ENCODE measurements around the gene SPIRE1. TPM values are rescaled to one million over a fixed set of nuclear protein-coding genes. Genes with fewer than 3 reads are reported as not detected.
"Not testable (repeated sequence)": the region's sequence is repeated elsewhere in the genome, so short reads cannot be mapped to it uniquely, and the experiment has no call there.

SPIRE1 gene
- total RNA-seq, 4 donors from 2014 or later, result 4.7 to 49.5 (median 7.1) TPM

DNA sequence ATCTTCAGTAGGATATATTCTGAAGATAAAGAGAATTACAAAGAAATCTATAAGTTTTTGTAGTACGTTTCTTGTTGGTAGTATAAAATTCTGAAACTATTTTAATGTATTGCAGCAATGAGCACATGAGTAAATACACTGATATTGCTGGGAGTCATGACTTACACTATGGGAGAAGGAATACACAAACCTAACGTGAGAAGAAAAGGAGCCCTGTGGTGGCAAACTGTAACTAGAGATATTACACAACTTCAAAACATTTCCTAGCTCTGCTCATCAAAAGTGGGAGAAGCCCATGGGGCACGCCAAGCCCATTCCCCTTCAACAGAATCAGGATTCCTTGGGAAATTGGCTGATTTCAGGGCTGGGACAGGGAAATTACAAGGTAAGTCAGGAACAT is 20.5 kb downstream of the SPIRE1 start:
- no peak for DNase-seq

DNA sequence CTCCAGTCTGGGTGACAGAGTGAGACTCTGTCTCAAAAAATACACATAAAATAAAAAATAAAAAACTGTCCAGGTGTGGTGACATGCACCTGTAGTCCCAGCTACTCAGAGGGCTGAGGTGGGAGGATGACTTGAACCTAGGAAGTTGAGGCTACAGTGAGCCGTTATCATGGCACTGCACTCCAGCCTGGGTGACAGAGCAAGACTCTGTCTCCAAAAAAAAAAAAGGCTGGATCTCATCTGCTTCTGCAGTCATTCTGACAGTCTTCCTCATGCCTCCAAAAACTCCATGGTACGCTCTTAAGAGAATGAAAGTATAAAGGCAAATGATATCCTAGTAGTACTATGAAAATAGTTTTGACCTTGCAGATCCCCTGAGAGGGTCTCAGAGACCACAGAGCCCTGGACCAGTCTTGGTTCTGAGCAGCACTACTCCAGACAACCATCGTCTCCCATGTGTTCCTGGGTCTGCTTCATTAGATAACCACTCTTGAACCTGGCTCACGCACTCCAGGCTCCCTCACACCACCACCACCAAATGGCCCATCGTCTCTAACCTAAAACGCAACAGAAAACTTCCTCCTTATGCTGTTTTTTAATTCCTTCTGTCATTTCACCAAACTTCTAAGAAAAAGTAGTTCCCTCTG is 26.0 kb downstream of the SPIRE1 start:
- Histone ChIP-seq H3K27me3 (no peaks in the 10 kb centered on the region), H3K36me3 (no peaks in the 10 kb centered on the region), H3K4me3 (no peak overlapping the region), H3K4me1 (no peaks in the 10 kb centered on the region), H3K27ac (no peak overlapping the region), H3K9me3 (no peaks in the 10 kb centered on the region)
- no peak for TF ChIP-seq POLR2A (IDR thresholded peaks at IDR 0.05)
- TF ChIP-seq, protein P1, sequence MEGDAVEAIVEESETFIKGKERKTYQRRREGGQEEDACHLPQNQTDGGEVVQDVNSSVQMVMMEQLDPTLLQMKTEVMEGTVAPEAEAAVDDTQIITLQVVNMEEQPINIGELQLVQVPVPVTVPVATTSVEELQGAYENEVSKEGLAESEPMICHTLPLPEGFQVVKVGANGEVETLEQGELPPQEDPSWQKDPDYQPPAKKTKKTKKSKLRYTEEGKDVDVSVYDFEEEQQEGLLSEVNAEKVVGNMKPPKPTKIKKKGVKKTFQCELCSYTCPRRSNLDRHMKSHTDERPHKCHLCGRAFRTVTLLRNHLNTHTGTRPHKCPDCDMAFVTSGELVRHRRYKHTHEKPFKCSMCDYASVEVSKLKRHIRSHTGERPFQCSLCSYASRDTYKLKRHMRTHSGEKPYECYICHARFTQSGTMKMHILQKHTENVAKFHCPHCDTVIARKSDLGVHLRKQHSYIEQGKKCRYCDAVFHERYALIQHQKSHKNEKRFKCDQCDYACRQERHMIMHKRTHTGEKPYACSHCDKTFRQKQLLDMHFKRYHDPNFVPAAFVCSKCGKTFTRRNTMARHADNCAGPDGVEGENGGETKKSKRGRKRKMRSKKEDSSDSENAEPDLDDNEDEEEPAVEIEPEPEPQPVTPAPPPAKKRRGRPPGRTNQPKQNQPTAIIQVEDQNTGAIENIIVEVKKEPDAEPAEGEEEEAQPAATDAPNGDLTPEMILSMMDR (IDR thresholded peaks at IDR 0.05), result no peak
- no peak for DNase-seq

More for the DNA sequence above, 20.5 kb downstream of the SPIRE1 start:
- H3K4me3 ChIP-seq, result no peak overlapping the region
- no peaks in the 10 kb centered on the region for H3K36me3 ChIP-seq
- H3K9me3 ChIP-seq, result no peaks in the 10 kb centered on the region
- no peak overlapping the region for H3K27ac ChIP-seq
- no peaks in the 10 kb centered on the region for H3K27me3 ChIP-seq
- TF ChIP-seq POLR2A (IDR thresholded peaks at IDR 0.05), result no peak
- TF ChIP-seq, protein P1 (IDR thresholded peaks at IDR 0.05), result no peak
- no peaks in the 10 kb centered on the region for H3K4me1 ChIP-seq

- H3K36me3 ChIP-seq, result no peaks in the 10 kb centered on the region
- H3K4me3 ChIP-seq, result no peak overlapping the region
- TF ChIP-seq, protein P1 (IDR thresholded peaks at IDR 0.05), result no peak
- TF ChIP-seq POLR2A (IDR thresholded peaks at IDR 0.05), result no peak
- H3K27me3 ChIP-seq, result no peaks in the 10 kb centered on the region
- H3K9me3 ChIP-seq, result no peaks in the 10 kb centered on the region
- no peak for DNase-seq
- no peak overlapping the region for H3K27ac ChIP-seq
- H3K4me1 ChIP-seq, result no peaks in the 10 kb centered on the region
These were observed 27.8 kb downstream of the SPIRE1 start for GRCh38 chr18:12630136-12630535.

GRCh38 chr18:12628706-12629702 is 28.9 kb downstream of the SPIRE1 start:
- H3K9me3 ChIP-seq, result no peaks in the 10 kb centered on the region
- no peak overlapping the region for H3K27ac ChIP-seq
- no peak for TF ChIP-seq POLR2A (IDR thresholded peaks at IDR 0.05)
- TF ChIP-seq, protein P1 (IDR thresholded peaks at IDR 0.05), result no peak
- H3K36me3 ChIP-seq, result no peaks in the 10 kb centered on the region
- no peak overlapping the region for H3K4me3 ChIP-seq
- DNase-seq, result no peak
- H3K4me1 ChIP-seq, result no peaks in the 10 kb centered on the region
- no peaks in the 10 kb centered on the region for H3K27me3 ChIP-seq

DNA sequence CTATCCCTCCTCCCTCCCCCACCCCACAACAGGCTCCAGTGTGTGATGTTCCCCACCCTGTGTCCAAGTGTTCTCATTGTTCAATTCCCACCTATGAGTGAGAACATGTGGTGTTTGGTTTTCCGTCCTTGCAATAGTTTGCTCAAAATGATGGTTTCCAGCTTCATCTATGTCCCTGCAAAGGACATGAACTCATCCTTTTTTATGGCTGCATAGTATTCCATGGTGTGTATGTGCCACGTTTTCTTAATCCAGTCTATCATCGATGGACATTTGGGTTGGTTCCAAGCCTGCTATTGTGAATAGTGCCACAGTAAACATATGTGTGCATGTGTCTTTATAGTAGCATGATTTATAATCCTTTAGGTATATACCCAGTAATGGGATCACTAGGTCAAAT is 30.7 kb downstream of the SPIRE1 start:
- H3K4me3 ChIP-seq, DNase-seq, H3K36me3 ChIP-seq, H3K27me3 ChIP-seq, H3K27ac ChIP-seq, H3K4me1 ChIP-seq, H3K9me3 ChIP-seq: not testable (repeated sequence)

GRCh38 chr18:12625241-12625640 is 32.7 kb downstream of the SPIRE1 start:
- Histone ChIP-seq H3K9me3 (no peaks in the 10 kb centered on the region), H3K4me3 (no peak overlapping the region), H3K36me3 (no peaks in the 10 kb centered on the region), H3K4me1 (no peaks in the 10 kb centered on the region), H3K27ac (no peak overlapping the region), H3K27me3 (no peaks in the 10 kb centered on the region)
- TF ChIP-seq, protein P1 (IDR thresholded peaks at IDR 0.05), result no peak
- TF ChIP-seq POLR2A (IDR thresholded peaks at IDR 0.05), result no peak
- DNase-seq, result no peak

Measured in Peyer's patch (tissue), 4 donors.